Measurements from ENCODE around the gene RPL13A.

DNA sequence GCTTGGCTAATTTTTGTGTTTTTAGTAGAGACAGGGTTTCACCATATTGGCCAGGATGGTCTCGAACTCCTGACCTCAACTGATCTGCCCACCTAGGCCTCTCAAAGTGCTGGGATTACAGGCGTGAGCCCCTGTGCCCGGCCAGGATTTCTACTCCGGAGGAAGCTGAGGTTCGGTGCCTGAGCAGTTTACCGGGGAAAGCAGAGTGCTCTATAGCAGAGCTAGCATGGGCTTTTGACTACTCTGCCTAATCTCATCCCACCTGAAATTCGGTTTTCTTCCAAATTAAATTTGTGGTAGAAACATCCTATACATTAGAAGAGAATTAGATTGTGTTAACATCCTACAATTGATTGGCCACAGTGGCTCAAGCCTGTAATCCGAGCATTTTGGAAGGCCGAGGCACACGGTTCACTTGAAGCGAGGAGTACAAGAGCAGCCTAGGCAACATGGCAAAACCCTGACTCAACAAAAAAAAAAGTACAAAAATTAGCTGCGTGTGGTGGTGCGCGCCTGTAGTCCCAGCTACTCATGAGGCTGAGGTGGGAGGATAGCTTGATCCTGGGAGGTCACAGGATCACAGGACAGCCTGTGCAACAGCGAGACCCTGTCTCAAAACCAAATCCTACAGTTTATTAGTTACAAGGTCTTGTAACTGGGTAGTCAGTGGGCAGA lies 1.6 kb downstream of the RPL13A start:
- TF ChIP-seq, protein P1, sequence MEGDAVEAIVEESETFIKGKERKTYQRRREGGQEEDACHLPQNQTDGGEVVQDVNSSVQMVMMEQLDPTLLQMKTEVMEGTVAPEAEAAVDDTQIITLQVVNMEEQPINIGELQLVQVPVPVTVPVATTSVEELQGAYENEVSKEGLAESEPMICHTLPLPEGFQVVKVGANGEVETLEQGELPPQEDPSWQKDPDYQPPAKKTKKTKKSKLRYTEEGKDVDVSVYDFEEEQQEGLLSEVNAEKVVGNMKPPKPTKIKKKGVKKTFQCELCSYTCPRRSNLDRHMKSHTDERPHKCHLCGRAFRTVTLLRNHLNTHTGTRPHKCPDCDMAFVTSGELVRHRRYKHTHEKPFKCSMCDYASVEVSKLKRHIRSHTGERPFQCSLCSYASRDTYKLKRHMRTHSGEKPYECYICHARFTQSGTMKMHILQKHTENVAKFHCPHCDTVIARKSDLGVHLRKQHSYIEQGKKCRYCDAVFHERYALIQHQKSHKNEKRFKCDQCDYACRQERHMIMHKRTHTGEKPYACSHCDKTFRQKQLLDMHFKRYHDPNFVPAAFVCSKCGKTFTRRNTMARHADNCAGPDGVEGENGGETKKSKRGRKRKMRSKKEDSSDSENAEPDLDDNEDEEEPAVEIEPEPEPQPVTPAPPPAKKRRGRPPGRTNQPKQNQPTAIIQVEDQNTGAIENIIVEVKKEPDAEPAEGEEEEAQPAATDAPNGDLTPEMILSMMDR (IDR thresholded peaks at IDR 0.05; ENCODE audit: low read length), result no peak
- no peak for TF ChIP-seq EZH2 (IDR thresholded peaks at IDR 0.05; ENCODE audit: borderline replicate concordance, low read length)
